Measurements from ENCODE around the gene NEAT1.

The NEAT1 gene

DNA sequence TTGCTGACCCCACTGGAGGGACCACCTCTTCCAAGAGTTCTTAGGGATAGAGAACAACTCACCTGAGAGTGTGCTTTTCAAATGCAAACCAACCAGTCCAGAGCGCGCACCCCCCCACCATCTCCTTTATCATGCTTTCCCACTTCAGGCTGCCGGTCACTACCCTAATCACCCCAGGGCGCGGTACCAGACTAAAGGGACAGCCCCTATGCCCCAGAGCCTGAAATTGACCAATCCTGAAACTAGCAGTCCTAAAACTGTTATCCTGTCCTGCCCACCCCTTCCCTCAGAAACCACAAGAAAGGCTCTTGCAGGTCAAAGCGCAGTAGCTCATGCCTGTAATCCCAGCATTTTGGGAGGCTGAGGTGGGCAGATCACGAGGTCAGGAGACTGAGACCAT lies 37.0 kb downstream of the NEAT1 start:
- no peak overlapping the region for H3K27ac ChIP-seq
- TF ChIP-seq, protein P1, sequence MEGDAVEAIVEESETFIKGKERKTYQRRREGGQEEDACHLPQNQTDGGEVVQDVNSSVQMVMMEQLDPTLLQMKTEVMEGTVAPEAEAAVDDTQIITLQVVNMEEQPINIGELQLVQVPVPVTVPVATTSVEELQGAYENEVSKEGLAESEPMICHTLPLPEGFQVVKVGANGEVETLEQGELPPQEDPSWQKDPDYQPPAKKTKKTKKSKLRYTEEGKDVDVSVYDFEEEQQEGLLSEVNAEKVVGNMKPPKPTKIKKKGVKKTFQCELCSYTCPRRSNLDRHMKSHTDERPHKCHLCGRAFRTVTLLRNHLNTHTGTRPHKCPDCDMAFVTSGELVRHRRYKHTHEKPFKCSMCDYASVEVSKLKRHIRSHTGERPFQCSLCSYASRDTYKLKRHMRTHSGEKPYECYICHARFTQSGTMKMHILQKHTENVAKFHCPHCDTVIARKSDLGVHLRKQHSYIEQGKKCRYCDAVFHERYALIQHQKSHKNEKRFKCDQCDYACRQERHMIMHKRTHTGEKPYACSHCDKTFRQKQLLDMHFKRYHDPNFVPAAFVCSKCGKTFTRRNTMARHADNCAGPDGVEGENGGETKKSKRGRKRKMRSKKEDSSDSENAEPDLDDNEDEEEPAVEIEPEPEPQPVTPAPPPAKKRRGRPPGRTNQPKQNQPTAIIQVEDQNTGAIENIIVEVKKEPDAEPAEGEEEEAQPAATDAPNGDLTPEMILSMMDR (conservative IDR thresholded peaks at IDR 0.05): no peak

DNA sequence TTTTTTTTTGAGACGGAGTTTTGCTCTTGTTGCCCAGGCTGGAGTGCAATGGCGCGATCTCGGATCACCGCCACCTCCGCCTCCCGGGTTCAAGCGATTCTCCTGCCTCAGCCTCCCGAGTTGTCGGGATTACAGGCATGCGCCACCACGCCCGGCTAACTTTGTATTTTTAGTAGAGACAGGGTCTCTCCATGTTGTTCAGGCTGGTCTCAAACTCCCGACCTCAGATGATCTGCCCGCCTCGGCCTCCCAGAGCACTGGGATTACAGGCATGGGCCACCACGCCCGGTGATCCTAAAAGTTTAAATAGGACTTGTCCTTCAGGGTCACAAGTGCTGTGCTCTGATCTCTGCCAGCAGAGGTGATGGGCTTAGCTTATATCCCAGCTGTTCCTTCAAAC lies 42.9 kb downstream of the NEAT1 start:
- peak overlapping the region; percentile 69; the same call in 1 of the 2 replicates for H3K27ac ChIP-seq

DNA sequence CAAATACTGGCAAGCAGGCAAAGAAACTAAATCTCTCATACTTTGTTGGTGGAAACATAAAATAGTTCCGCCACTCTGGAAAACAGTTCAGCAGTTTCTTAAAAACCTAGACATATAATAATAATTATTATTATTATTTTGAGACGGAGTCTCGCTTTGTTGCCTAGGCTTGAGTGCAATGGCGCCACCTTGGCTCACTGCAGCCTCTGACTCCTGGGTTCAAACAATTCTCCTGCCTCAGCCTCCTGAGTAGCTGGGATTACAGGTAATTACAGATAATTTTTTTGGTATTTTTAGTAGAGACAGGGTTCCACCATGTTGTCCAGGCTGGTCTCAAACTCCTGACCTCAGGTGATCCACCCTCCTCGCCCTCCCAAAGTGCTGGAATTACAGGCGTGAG lies 44.7 kb downstream of the NEAT1 start:
- TF ChIP-seq, protein P1 (conservative IDR thresholded peaks at IDR 0.05): peak; percentile 24; the same call in 1 of the 2 replicates
- peak overlapping the region; percentile 69 for H3K27ac ChIP-seq

DNA sequence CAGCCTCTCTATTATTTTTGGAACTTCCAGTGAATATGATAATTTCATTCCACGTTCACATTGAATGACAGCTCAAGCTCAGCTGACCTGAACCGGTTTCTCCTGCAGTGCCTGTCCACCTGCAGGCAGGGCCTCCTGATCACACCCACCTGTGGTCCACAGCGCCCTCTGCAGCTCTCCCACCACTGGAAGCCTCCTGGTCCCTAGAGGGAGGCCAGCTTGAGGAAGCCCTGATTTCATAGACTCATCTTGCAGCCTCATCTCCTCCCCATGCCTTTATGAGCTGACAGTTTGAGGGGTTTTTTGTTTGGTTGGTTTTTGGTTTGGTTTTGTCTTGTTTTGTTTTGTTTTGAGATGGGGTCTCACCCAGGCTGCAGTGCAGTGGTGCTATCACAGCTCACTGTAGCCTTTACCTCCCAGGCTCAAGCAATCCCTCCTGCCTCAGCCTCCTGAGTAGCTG lies 46.3 kb downstream of the NEAT1 start:
- peak overlapping the region; percentile 69 for H3K27ac ChIP-seq
- TF ChIP-seq, protein P1 (conservative IDR thresholded peaks at IDR 0.05): peak; percentile 100

DNA sequence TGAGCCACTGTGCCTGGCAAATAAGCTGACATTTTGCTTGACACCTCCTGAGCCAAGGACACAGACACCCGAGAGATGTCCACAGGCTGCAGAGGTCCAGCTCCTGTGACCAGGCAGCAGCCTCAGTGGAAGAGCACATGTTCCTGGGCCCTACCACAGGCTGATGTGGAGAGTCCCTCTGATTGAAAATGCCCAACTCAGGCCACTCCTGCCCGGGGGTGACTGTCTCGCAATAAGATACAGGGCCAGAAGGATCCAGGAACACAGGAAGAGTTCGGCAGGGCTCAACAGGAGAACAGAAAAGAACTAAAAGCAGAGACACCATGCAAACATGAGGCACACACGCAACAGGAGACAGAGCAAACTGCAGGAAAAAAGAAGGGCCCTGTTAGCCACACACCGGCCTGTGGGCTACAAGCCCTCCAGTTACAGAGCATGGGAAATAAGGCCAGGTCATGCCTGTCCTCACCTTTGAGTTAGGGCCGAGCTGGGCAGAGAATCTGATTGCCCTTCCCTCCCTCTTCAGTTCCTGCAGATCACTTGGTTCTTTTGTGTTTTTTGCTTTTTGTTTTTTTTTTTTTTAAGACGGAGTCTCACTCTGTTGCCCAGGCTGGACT lies 47.9 kb downstream of the NEAT1 start:
- peak overlapping the region; percentile 69 for H3K27ac ChIP-seq
- TF ChIP-seq, protein P1 (conservative IDR thresholded peaks at IDR 0.05): no peak

DNA sequence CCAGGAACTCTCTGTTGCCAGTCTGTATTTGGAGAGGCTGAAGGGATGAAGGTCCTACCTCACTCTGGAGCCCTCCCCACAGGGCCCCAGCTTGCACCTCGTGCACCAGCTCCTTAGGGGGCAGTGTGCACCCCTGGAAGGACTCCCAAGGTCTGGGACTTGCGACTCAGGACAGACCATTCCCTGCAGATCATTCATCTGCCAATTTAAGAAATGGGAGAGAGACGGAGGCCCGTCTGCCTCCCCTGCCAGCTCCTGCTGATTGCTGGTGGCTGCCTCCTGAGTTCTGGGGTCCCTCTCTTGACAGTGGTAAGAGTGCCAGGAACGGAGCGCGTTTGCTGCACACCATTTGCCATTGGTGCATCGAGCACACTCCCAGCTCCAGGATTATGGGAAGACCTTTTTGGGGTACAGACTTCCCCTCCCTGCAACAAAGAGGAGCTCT lies 48.9 kb downstream of the NEAT1 start:
- peak overlapping the region; percentile 69 for H3K27ac ChIP-seq
- TF ChIP-seq, protein P1 (conservative IDR thresholded peaks at IDR 0.05): peak; percentile 60

DNA sequence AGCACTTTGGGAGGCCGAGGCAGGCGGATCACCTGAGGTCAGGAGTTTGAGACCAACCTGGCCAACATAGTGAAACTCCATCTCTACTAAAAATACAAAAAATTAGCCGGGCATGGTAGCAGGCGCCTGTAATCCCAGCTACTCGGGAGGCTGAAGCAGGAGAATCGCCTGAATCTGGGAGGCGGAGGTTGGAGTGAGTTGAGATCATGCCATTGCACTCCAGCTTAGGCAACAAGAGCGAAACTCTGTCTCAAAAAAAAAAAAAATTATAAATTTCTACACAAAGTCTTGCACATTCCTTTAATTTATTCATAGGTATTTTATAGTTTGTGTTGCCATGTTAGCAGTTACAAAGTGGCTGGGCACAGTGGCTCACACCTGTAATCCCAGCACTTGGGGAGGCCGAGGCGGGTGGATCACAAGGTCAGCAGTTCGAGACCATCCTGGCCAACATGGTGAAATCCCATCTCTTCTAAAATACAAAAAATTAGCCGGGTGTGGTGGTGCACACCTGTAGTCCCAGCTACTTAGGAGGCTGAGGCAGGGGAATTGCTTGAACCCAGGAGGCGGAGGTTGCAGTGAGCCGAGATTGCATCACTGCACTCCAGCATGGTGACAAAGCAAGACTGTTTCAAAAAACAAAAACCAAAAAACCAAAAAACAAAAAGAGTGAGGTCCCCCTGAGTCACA lies 50.1 kb downstream of the NEAT1 start:
- peak overlapping the region; percentile 69 for H3K27ac ChIP-seq

DNA sequence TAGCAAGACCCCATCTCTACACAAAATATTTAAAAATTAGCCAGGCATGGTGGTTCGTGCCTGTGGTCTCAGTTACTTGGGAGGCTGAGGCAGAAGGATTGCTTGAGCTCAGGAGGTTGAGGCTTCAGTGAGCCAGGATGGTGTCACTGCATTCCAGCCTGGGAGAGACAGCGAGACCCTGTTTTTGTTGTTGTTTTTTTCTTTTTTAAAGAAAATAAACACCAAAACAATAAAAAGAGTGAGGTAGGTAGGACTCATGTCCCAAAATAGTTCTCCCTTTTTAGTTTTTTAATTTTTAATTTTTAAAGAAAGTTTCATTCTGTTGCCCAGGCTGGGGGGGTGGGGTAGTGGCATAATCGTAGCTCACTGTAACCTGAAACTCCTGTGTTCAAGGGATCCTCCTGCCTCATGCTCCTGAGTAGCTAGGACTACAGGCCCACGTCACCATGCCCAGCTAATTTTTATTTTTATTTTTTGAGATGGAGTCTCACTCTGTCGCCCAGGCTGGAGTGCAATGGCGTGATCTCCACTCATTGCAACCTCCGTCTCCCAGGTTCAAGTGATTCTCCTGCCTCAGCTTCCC lies 50.8 kb downstream of the NEAT1 start:
- peak overlapping the region; percentile 69 for H3K27ac ChIP-seq
- TF ChIP-seq, protein P1 (conservative IDR thresholded peaks at IDR 0.05): no peak
